GM20000 (cell line): ENCODE data around the gene DSP.

Source experiments
- DNase-seq: peaks from one replicate; pipeline ENCODE4 v3.0.0; 2012; ENCODE audit warnings: low spot score
- CTCF ChIP-seq: IDR thresholded peaks from 2 replicates; pipeline ENCODE4 v1.5.1; 2012; ENCODE audit warnings: mild to moderate bottlenecking, control low read depth; ENCODE audit errors: extremely low read depth, missing control alignments

DSP gene

GRCh38 chr6:7550433-7550801 is 8.9 kb downstream of the DSP start:
- no peak for TF ChIP-seq CTCF
- no peak for DNase-seq

- TF ChIP-seq CTCF: no peak
- DNase-seq: no peak
Observed at GRCh38 chr6:7554533-7555275, 13.2 kb downstream of the DSP start.

DNA sequence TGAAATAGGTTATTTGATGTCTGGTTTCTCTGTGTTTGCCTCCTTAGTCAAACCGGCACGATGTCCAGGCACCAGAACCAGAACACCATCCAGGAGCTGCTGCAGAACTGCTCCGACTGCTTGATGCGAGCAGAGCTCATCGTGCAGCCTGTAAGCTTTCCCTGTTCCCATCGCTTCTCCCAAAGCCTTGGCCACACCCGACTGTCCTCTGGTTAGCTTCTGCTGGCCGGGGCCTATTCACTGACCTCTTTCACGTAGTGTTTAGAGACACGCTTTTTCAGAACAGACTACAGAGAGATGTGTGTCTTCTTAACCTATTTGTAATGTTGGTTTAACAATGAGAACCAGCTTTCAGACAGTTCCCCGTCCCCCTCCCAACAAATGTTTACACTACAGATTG is 14.2 kb downstream of the DSP start:
- DNase-seq: no peak
- no peak for TF ChIP-seq CTCF

DNA sequence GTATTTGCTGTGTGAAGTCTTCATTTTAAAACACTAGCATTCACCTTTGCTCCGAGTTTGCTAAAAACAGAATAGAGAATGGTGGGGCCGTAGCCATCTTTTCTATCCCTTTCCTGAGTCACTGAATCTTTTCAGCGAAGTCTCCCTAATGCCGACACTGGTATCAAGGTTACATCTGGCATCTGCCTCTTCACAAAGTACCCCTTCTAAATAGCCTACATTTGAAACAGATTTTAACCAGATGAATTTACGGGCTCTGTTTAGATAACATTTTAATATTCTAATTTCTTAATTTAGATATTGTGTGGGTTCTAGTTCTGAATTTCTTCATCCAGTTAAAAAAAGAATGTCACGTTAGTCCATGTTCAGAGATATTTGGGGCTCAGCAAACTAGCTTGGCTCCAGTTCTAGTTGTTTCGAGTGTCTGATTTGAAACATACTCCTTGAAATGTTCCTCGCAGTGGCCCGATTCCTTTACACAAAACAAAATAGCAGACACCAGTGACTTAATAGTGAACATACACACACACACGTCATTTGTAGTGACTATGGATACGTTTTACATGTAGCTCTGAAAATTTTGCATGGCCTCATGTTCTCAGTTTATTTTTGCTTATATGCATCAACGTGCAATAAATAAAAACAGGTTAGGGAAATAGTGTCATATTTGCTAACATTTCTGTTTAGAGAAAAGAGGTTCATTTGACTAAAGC is 15.1 kb downstream of the DSP start:
- no peak for DNase-seq
- TF ChIP-seq CTCF: no peak

- DNase-seq: no peak
- TF ChIP-seq CTCF: no peak
Observed at GRCh38 chr6:7557652-7558051, 16.2 kb downstream of the DSP start.

DNA sequence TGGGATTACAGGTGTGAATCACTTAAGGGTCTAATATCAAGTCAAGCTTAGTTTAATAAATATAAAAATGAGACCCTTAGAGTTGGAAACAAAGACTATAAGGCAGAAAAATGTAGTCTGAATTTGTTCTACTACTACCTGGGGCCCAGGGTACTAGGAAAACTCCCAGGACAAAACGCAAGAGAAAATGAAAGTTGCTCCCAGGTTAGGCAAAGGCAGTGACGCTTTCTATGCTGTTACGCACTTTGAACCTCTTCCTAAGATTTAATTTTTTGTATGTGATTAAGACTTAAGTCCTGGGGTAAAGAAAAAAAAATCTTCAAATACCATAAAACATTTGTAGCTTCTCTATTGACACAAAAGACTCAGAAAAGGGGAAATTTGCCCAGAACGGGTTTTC is 17.3 kb downstream of the DSP start:
- TF ChIP-seq CTCF: no peak
- no peak for DNase-seq

DNA sequence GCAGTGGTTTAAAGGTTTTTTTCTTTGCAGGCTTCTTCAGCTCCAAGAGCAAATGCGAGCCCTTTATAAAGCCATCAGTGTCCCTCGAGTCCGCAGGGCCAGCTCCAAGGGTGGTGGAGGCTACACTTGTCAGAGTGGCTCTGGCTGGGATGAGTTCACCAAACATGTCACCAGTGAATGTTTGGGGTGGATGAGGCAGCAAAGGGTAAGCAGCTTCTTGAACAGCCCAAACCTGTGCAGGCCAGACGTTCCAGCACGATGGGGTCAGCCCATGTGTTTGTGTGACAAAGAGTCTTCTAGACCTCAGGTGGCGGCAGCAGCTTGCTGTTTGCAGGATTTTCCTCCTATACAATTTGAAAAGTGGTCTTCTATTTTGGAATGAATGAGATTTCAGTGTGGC is 17.7 kb downstream of the DSP start:
- no peak for DNase-seq
- no peak for TF ChIP-seq CTCF
